ENCODE data around the gene DYSF.

The DYSF gene

GRCh38 chr2:71672826-71673795 is 219.8 kb downstream of the DYSF start:
- Histone ChIP-seq H3K4me3 (no peak overlapping the region), H3K9me3 (ENCODE audit: low read depth, low read length) (no peaks in the 10 kb centered on the region), H3K27ac (no peak overlapping the region), H3K36me3 (ENCODE audit: insufficient read depth, low read length) (no peaks in the 10 kb centered on the region), H3K9ac (ENCODE audit: insufficient read length) (no peak overlapping the region)
- no peak for DNase-seq (ENCODE audit: low read depth, low spot score)
- TF ChIP-seq FOXP2 (optimal IDR thresholded peaks at IDR 0.05; ENCODE audit: control extremely low read depth, extremely low read length, insufficient read depth) (no peak), EZH2 (IDR thresholded peaks at IDR 0.05) (no peak), POLR2AphosphoS5 (IDR thresholded peaks at IDR 0.05; ENCODE audit: borderline replicate concordance, low read depth, low read length) (no peak)

- TF ChIP-seq POLR2AphosphoS5 (IDR thresholded peaks at IDR 0.05; ENCODE audit: borderline replicate concordance, low read depth, low read length) (no peak), FOXP2 (optimal IDR thresholded peaks at IDR 0.05; ENCODE audit: control extremely low read depth, extremely low read length, insufficient read depth) (no peak), EZH2 (IDR thresholded peaks at IDR 0.05) (no peak)
- H3K4me3 ChIP-seq = no peak overlapping the region
- no peak overlapping the region for H3K9ac ChIP-seq (ENCODE audit: insufficient read length)
- no peaks in the 10 kb centered on the region for H3K9me3 ChIP-seq (ENCODE audit: low read depth, low read length)
- DNase-seq (ENCODE audit: low read depth, low spot score) = no peak
- H3K27ac ChIP-seq = no peak overlapping the region
- no peaks in the 10 kb centered on the region for H3K36me3 ChIP-seq (ENCODE audit: insufficient read depth, low read length)
Measured at GRCh38 chr2:71674158-71674851, 220.9 kb downstream of the DYSF start.

- Histone ChIP-seq H3K36me3 (ENCODE audit: insufficient read depth, low read length) (no peaks in the 10 kb centered on the region), H3K4me3 (no peak overlapping the region), H3K27ac (no peak overlapping the region), H3K9ac (ENCODE audit: insufficient read length) (no peak overlapping the region), H3K9me3 (ENCODE audit: low read depth, low read length) (no peaks in the 10 kb centered on the region)
- no peak for DNase-seq (ENCODE audit: low read depth, low spot score)
- TF ChIP-seq POLR2AphosphoS5 (IDR thresholded peaks at IDR 0.05; ENCODE audit: borderline replicate concordance, low read depth, low read length) = no peak
- no peak for TF ChIP-seq FOXP2 (optimal IDR thresholded peaks at IDR 0.05; ENCODE audit: control extremely low read depth, extremely low read length, insufficient read depth)
- TF ChIP-seq EZH2 (IDR thresholded peaks at IDR 0.05) = no peak
Measured at GRCh38 chr2:71675296-71675695, 221.9 kb downstream of the DYSF start.

- TF ChIP-seq EZH2 (IDR thresholded peaks at IDR 0.05) = no peak
- TF ChIP-seq FOXP2 (optimal IDR thresholded peaks at IDR 0.05; ENCODE audit: control extremely low read depth, extremely low read length, insufficient read depth) = no peak
- no peak for TF ChIP-seq POLR2AphosphoS5 (IDR thresholded peaks at IDR 0.05; ENCODE audit: borderline replicate concordance, low read depth, low read length)
- Histone ChIP-seq H3K27ac (no peak overlapping the region), H3K36me3 (ENCODE audit: insufficient read depth, low read length) (no peaks in the 10 kb centered on the region), H3K9ac (ENCODE audit: insufficient read length) (no peak overlapping the region), H3K9me3 (ENCODE audit: low read depth, low read length) (no peaks in the 10 kb centered on the region), H3K4me3 (no peak overlapping the region)
- no peak for DNase-seq (ENCODE audit: low read depth, low spot score)
Measured at GRCh38 chr2:71678874-71679273, 225.5 kb downstream of the DYSF start.

- no peak for TF ChIP-seq EZH2 (IDR thresholded peaks at IDR 0.05)
- TF ChIP-seq FOXP2 (optimal IDR thresholded peaks at IDR 0.05; ENCODE audit: control extremely low read depth, extremely low read length, insufficient read depth) = no peak
- TF ChIP-seq POLR2AphosphoS5 (IDR thresholded peaks at IDR 0.05; ENCODE audit: borderline replicate concordance, low read depth, low read length) = no peak
- H3K4me3 ChIP-seq = no peak overlapping the region
- H3K9me3 ChIP-seq (ENCODE audit: low read depth, low read length) = no peaks in the 10 kb centered on the region
- H3K9ac ChIP-seq (ENCODE audit: insufficient read length) = no peak overlapping the region
- no peak overlapping the region for H3K27ac ChIP-seq
- no peak for DNase-seq (ENCODE audit: low read depth, low spot score)
- H3K36me3 ChIP-seq (ENCODE audit: insufficient read depth, low read length) = no peaks in the 10 kb centered on the region
Measured at GRCh38 chr2:71679491-71679890, 226.1 kb downstream of the DYSF start.

GRCh38 chr2:71680925-71681324 is 227.6 kb downstream of the DYSF start:
- TF ChIP-seq FOXP2 (optimal IDR thresholded peaks at IDR 0.05; ENCODE audit: control extremely low read depth, extremely low read length, insufficient read depth) (no peak), EZH2 (IDR thresholded peaks at IDR 0.05) (no peak), POLR2AphosphoS5 (IDR thresholded peaks at IDR 0.05; ENCODE audit: borderline replicate concordance, low read depth, low read length) (no peak)
- DNase-seq (ENCODE audit: low read depth, low spot score) = no peak
- H3K27ac ChIP-seq = no peak overlapping the region
- H3K9ac ChIP-seq (ENCODE audit: insufficient read length) = no peak overlapping the region
- no peaks in the 10 kb centered on the region for H3K9me3 ChIP-seq (ENCODE audit: low read depth, low read length)
- no peaks in the 10 kb centered on the region for H3K36me3 ChIP-seq (ENCODE audit: insufficient read depth, low read length)
- no peak overlapping the region for H3K4me3 ChIP-seq

DNA sequence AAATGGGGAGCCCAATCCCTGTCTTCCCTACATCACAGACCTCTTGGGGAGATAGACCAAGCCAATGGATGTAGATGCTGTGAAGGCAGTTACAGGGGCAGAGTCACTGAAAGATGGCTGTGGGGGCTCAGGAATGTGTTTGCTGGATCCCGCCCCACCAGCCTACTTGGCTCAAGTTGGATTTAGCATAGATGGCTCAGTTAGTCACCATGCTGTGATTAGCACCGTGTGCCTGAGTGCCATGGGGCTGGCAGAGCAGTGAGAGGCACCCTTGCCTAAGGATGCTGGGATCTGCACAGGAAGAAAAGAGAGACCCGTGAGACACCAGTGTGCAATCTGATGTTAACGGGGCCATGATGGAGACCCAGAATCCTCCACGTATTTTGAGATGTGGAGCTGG is 228.3 kb downstream of the DYSF start:
- no peak for DNase-seq (ENCODE audit: low read depth, low spot score)
- H3K27ac ChIP-seq = no peak overlapping the region
- no peaks in the 10 kb centered on the region for H3K9me3 ChIP-seq (ENCODE audit: low read depth, low read length)
- H3K4me3 ChIP-seq = no peak overlapping the region
- no peak for TF ChIP-seq FOXP2 (optimal IDR thresholded peaks at IDR 0.05; ENCODE audit: control extremely low read depth, extremely low read length, insufficient read depth)
- TF ChIP-seq POLR2AphosphoS5 (IDR thresholded peaks at IDR 0.05; ENCODE audit: borderline replicate concordance, low read depth, low read length) = no peak
- TF ChIP-seq EZH2 (IDR thresholded peaks at IDR 0.05) = no peak
- H3K36me3 ChIP-seq (ENCODE audit: insufficient read depth, low read length) = no peaks in the 10 kb centered on the region
- no peak overlapping the region for H3K9ac ChIP-seq (ENCODE audit: insufficient read length)

DNA sequence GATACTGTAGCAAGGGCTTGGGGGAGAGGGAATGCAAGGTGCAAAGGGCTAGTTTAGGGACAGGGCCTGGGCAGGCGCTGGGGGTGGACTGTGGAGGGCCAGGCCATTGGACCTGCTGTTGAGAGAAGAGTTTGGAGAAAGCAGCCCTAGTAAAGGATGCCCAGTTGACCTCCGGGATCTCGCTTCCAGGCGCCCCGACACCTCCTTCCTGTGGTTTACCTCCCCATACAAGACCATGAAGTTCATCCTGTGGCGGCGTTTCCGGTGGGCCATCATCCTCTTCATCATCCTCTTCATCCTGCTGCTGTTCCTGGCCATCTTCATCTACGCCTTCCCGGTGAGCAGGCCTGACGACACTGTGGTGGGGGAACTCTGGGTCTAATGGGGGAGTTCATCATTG is 229.0 kb downstream of the DYSF start:
- no peak overlapping the region for H3K27ac ChIP-seq
- no peaks in the 10 kb centered on the region for H3K9me3 ChIP-seq (ENCODE audit: low read depth, low read length)
- H3K9ac ChIP-seq (ENCODE audit: insufficient read length) = no peak overlapping the region
- no peaks in the 10 kb centered on the region for H3K36me3 ChIP-seq (ENCODE audit: insufficient read depth, low read length)
- H3K4me3 ChIP-seq = no peak overlapping the region
- DNase-seq (ENCODE audit: low read depth, low spot score) = no peak
- TF ChIP-seq EZH2 (IDR thresholded peaks at IDR 0.05) = no peak
- no peak for TF ChIP-seq FOXP2 (optimal IDR thresholded peaks at IDR 0.05; ENCODE audit: control extremely low read depth, extremely low read length, insufficient read depth)

Measured in SK-N-MC (cell line).